HepG2 (cell line): Measurements from ENCODE around the gene NAGK. TPM values are rescaled to one million over a fixed set of nuclear protein-coding genes. Genes with fewer than 3 reads are reported as not detected.

Experiments
- CBX5 ChIP-seq: sonication (generic); formaldehyde crosslinking; IDR thresholded peaks from 2 replicates; pipeline ENCODE4 v1.4.0; 2020; ENCODE audit warnings: missing genetic modification reagents, borderline replicate concordance
- SMAD1 ChIP-seq: sonication (generic); formaldehyde crosslinking; IDR thresholded peaks from 2 replicates; pipeline ENCODE4 v1.4.0; 2020; ENCODE audit warnings: missing genetic modification reagents, low read depth, mild to moderate bottlenecking, borderline replicate concordance
- ZBTB21 ChIP-seq: sonication (generic); formaldehyde crosslinking; IDR thresholded peaks from 2 replicates; pipeline ENCODE4 v1.4.0; 2020; ENCODE audit warnings: missing genetic modification reagents
- ZMYM4 ChIP-seq: sonication (generic); formaldehyde crosslinking; IDR thresholded peaks from 2 replicates; pipeline ENCODE4 v1.8.1; 2023; ENCODE audit warnings: mild to moderate bottlenecking, missing genetic modification reagents
- ZNF563 ChIP-seq: sonication (generic); formaldehyde crosslinking; IDR thresholded peaks from 2 replicates; pipeline ENCODE4 v1.8.0; 2022; ENCODE audit warnings: mild to moderate bottlenecking, moderate library complexity, missing genetic modification reagents
- polyA plus RNA-seq, 8 experiments: library from polyadenylated mRNA; depleted of rRNA in 3 of 8; stranded (reverse) in 7 of 8; unstranded in 1 of 8; fragments of >200 nt; fragmentation: Illumina TruSeq in 4 of 8; extraction: Trizol in 4 of 8; gene quantifications; 2 replicates each; pipeline versions ENCODE4 v1.2.1 to v1.2.3, GENCODE V29; 2011 to 2016; ENCODE audit warnings: low read depth in 4 of 8, missing spikeins in 1 of 8, mixed read lengths in 1 of 8; ENCODE audit not compliant: insufficient read depth in 1 of 8
- total RNA-seq, 5 experiments: library from RNA; depleted of rRNA; stranded (reverse); fragments of >200 nt; fragmentation: Illumina TruSeq; extraction: Trizol; gene quantifications; 2 replicates each; pipeline ENCODE4 v1.2.3, GENCODE V29; 2016; ENCODE audit warnings: low read depth in 1 of 5
- TF ChIP-seq, protein P1 (sequence below): fragments of 450-650 bp; IDR thresholded peaks from 2 replicates; pipeline ENCODE4 v1.6.1; 2017
- TF ChIP-seq, protein P2 (sequence below): sonication (generic); formaldehyde crosslinking; IDR thresholded peaks from 2 replicates; pipeline ENCODE4 v1.5.1; 2020; ENCODE audit warnings: mild to moderate bottlenecking, missing genetic modification reagents, borderline replicate concordance
- TF ChIP-seq, protein P3 (sequence below): sonication (generic); formaldehyde crosslinking; IDR thresholded peaks from 2 replicates; pipeline ENCODE4 v1.4.0; 2020; ENCODE audit warnings: missing genetic modification reagents
- TF ChIP-seq, protein P4 (sequence below): sonication (generic); formaldehyde crosslinking; IDR thresholded peaks from 2 replicates; pipeline ENCODE4 v1.5.1; 2020; ENCODE audit warnings: mild to moderate bottlenecking, missing genetic modification reagents, moderate library complexity
- TF ChIP-seq, protein P5 (sequence below): IDR thresholded peaks from 2 replicates; pipeline ENCODE4 v1.6.1; 2012; ENCODE audit warnings: low read length, improper control_type of control experiment
- TF ChIP-seq, protein P6 (sequence below): sonication (generic); formaldehyde crosslinking; IDR thresholded peaks from 2 replicates; pipeline ENCODE4 v1.5.0; 2020; ENCODE audit warnings: missing genetic modification reagents
- TF ChIP-seq, protein P7 (sequence below): sonication (generic); formaldehyde crosslinking; IDR thresholded peaks from 2 replicates; pipeline ENCODE4 v1.4.0; 2020; ENCODE audit warnings: low read depth, mild to moderate bottlenecking, missing genetic modification reagents

NAGK gene
- total and polyA plus RNA-seq, 2 of the 13 experiments (the other 11 are each of a cell fraction or from before 2014, with no cell fraction given), result 24.4 to 35.2 TPM

DNA sequence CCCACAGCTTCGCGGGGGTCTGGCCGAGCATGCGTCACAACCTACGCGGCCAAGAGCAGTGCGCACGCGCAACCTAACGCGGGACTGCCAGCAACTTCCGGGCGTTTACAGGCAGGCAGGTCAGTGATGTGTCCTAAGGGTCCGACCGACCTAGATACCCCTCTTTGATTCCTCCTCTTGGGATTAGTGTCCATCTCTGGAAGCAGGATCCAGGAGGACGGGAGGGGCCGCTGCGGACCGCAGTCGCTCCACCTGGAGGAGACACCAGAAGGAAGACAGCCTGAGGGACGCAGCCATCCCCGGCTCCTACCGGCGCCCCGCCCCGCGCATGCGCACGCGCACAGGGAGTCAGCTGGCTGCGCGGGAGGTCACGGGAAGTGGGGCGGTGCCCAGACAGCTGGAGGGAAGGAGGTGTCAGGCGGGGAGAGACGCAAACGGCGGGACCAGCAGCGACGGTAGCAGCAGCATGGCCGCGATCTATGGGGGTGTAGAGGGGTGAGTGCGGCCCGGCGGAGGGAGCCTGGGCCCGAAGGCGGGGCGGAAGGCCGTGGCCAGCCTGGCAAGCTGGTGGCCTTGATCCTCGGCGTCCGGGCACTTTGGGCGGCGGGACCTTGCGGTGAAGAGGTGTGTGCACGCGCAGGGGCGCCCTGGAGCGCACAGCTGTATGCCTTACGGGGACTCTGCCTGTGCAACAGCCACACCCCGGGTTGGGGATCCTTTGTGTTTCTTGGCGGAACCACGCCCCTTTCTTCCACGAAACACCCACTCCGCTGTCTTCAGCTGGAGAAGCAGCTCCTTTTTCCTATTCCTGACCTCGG is at the start of gene NAGK (continued):
- TF ChIP-seq, protein P1, sequence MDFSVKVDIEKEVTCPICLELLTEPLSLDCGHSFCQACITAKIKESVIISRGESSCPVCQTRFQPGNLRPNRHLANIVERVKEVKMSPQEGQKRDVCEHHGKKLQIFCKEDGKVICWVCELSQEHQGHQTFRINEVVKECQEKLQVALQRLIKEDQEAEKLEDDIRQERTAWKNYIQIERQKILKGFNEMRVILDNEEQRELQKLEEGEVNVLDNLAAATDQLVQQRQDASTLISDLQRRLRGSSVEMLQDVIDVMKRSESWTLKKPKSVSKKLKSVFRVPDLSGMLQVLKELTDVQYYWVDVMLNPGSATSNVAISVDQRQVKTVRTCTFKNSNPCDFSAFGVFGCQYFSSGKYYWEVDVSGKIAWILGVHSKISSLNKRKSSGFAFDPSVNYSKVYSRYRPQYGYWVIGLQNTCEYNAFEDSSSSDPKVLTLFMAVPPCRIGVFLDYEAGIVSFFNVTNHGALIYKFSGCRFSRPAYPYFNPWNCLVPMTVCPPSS, result no peak
- TF ChIP-seq, protein P2, sequence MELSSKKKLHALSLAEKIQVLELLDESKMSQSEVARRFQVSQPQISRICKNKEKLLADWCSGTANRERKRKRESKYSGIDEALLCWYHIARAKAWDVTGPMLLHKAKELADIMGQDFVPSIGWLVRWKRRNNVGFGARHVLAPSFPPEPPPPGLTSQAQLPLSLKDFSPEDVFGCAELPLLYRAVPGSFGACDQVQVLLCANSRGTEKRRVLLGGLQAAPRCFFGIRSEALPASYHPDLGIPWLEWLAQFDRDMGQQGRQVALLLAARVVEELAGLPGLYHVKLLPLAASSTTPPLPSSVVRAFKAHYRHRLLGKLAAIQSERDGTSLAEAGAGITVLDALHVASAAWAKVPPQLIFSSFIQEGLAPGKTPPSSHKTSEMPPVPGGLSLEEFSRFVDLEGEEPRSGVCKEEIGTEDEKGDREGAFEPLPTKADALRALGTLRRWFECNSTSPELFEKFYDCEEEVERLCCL (CRISPR knock-in tag), result peak; percentile 98
- TF ChIP-seq, protein P3, sequence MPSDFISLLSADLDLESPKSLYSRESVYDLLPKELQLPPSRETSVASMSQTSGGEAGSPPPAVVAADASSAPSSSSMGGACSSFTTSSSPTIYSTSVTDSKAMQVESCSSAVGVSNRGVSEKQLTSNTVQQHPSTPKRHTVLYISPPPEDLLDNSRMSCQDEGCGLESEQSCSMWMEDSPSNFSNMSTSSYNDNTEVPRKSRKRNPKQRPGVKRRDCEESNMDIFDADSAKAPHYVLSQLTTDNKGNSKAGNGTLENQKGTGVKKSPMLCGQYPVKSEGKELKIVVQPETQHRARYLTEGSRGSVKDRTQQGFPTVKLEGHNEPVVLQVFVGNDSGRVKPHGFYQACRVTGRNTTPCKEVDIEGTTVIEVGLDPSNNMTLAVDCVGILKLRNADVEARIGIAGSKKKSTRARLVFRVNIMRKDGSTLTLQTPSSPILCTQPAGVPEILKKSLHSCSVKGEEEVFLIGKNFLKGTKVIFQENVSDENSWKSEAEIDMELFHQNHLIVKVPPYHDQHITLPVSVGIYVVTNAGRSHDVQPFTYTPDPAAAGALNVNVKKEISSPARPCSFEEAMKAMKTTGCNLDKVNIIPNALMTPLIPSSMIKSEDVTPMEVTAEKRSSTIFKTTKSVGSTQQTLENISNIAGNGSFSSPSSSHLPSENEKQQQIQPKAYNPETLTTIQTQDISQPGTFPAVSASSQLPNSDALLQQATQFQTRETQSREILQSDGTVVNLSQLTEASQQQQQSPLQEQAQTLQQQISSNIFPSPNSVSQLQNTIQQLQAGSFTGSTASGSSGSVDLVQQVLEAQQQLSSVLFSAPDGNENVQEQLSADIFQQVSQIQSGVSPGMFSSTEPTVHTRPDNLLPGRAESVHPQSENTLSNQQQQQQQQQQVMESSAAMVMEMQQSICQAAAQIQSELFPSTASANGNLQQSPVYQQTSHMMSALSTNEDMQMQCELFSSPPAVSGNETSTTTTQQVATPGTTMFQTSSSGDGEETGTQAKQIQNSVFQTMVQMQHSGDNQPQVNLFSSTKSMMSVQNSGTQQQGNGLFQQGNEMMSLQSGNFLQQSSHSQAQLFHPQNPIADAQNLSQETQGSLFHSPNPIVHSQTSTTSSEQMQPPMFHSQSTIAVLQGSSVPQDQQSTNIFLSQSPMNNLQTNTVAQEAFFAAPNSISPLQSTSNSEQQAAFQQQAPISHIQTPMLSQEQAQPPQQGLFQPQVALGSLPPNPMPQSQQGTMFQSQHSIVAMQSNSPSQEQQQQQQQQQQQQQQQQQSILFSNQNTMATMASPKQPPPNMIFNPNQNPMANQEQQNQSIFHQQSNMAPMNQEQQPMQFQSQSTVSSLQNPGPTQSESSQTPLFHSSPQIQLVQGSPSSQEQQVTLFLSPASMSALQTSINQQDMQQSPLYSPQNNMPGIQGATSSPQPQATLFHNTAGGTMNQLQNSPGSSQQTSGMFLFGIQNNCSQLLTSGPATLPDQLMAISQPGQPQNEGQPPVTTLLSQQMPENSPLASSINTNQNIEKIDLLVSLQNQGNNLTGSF (CRISPR knock-in tag), result no peak; the same call in 1 of the 2 replicates
- TF ChIP-seq ZMYM4 (CRISPR knock-in tag) (peak; percentile 88), CBX5 (0 out of 2 replicates have a peak, but pooled peaks have one; percentile 53), ZBTB21 (CRISPR knock-in tag) (no peak), ZNF563 (CRISPR knock-in tag) (peak; percentile 98), SMAD1 (CRISPR knock-in tag) (peak; percentile 97)
- TF ChIP-seq, protein P4, sequence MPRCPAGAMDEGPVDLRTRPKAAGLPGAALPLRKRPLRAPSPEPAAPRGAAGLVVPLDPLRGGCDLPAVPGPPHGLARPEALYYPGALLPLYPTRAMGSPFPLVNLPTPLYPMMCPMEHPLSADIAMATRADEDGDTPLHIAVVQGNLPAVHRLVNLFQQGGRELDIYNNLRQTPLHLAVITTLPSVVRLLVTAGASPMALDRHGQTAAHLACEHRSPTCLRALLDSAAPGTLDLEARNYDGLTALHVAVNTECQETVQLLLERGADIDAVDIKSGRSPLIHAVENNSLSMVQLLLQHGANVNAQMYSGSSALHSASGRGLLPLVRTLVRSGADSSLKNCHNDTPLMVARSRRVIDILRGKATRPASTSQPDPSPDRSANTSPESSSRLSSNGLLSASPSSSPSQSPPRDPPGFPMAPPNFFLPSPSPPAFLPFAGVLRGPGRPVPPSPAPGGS (CRISPR knock-in tag), result peak; percentile 98
- TF ChIP-seq, protein P5, sequence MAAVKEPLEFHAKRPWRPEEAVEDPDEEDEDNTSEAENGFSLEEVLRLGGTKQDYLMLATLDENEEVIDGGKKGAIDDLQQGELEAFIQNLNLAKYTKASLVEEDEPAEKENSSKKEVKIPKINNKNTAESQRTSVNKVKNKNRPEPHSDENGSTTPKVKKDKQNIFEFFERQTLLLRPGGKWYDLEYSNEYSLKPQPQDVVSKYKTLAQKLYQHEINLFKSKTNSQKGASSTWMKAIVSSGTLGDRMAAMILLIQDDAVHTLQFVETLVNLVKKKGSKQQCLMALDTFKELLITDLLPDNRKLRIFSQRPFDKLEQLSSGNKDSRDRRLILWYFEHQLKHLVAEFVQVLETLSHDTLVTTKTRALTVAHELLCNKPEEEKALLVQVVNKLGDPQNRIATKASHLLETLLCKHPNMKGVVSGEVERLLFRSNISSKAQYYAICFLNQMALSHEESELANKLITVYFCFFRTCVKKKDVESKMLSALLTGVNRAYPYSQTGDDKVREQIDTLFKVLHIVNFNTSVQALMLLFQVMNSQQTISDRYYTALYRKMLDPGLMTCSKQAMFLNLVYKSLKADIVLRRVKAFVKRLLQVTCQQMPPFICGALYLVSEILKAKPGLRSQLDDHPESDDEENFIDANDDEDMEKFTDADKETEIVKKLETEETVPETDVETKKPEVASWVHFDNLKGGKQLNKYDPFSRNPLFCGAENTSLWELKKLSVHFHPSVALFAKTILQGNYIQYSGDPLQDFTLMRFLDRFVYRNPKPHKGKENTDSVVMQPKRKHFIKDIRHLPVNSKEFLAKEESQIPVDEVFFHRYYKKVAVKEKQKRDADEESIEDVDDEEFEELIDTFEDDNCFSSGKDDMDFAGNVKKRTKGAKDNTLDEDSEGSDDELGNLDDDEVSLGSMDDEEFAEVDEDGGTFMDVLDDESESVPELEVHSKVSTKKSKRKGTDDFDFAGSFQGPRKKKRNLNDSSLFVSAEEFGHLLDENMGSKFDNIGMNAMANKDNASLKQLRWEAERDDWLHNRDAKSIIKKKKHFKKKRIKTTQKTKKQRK, result no peak
- TF ChIP-seq, protein P6, sequence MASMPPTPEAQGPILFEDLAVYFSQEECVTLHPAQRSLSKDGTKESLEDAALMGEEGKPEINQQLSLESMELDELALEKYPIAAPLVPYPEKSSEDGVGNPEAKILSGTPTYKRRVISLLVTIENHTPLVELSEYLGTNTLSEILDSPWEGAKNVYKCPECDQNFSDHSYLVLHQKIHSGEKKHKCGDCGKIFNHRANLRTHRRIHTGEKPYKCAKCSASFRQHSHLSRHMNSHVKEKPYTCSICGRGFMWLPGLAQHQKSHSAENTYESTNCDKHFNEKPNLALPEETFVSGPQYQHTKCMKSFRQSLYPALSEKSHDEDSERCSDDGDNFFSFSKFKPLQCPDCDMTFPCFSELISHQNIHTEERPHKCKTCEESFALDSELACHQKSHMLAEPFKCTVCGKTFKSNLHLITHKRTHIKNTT (CRISPR knock-in tag), result no peak
- TF ChIP-seq, protein P7, sequence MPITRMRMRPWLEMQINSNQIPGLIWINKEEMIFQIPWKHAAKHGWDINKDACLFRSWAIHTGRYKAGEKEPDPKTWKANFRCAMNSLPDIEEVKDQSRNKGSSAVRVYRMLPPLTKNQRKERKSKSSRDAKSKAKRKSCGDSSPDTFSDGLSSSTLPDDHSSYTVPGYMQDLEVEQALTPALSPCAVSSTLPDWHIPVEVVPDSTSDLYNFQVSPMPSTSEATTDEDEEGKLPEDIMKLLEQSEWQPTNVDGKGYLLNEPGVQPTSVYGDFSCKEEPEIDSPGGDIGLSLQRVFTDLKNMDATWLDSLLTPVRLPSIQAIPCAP (CRISPR knock-in tag), result peak; percentile 68; the same call in 1 of the 2 replicates
